SK-N-SH (cell line): ENCODE data around the gene OR2A5. TPM values are rescaled to one million over a fixed set of nuclear protein-coding genes. Genes with fewer than 3 reads are reported as not detected.

Source experiments
- CTCF ChIA-PET: fragments of 300-600, 350-600 bp; formaldehyde crosslinking; extraction: SDS; loops from one replicate; lab custom pipeline; 2021; lab: Yijun Ruan, JAX
- POLR2A ChIA-PET: fragments of 350-600 bp; sonication (Branson Sonifier 250); formaldehyde crosslinking; extraction: SDS; loops from one replicate; lab custom pipeline; 2020; ENCODE audit warnings: antibody characterized with exemption, inconsistent platforms; lab: Yijun Ruan, JAX
- DNase-seq: peaks from one replicate; pipeline ENCODE4 v3.0.0; 2012
- H2AFZ ChIP-seq: fragments of 200-600 bp; sonication (generic); 2 replicates; pipeline ENCODE4 v1.8.1; 2016; ENCODE audit warnings: antibody characterized with exemption, mild to moderate bottlenecking, low read depth
- H3F3A ChIP-seq: fragments of 200-600 bp; sonication (generic); replicated peaks from 2 replicates; pipeline ENCODE3; 2016; ENCODE audit warnings: antibody characterized with exemption, mild to moderate bottlenecking; ENCODE audit not compliant: insufficient read depth
- H3K27ac ChIP-seq, 2 experiments: fragments of 200-500 bp in 1 of 2; fragments of 200-600 bp in 1 of 2; sonication (Bioruptor generic) in 1 of 2; sonication (generic), shearing (Covaris generic) in 1 of 2; 2 replicates each; pipeline versions ENCODE4 v1.5.1 to v1.6.1; 2014 to 2016; ENCODE audit warnings: low read depth in 2 of 2, inconsistent platforms in 1 of 2, low read length in 1 of 2, mild to moderate bottlenecking in 1 of 2, mixed read lengths in 1 of 2
- H3K27me3 ChIP-seq: fragments of 200-600 bp; sonication (generic), shearing (Covaris generic); 2 replicates; pipeline ENCODE4 v1.6.1; 2016; ENCODE audit warnings: mixed run types; ENCODE audit not compliant: insufficient read depth
- H3K36me3 ChIP-seq, 2 experiments: fragments of 200-500 bp in 1 of 2; fragments of 200-600 bp in 1 of 2; sonication (Bioruptor generic) in 1 of 2; sonication (generic) in 1 of 2; replicated peaks in 1 of 2; 2 replicates each; pipeline versions ENCODE3 to v1.5.1; 2014 to 2016; ENCODE audit warnings: low read length in 1 of 2, mild to moderate bottlenecking in 1 of 2; ENCODE audit not compliant: insufficient read depth in 2 of 2, control insufficient read depth in 1 of 2
- H3K4me1 ChIP-seq, 2 experiments: fragments of 200-500 bp in 1 of 2; fragments of 200-600 bp in 1 of 2; sonication (Bioruptor generic) in 1 of 2; sonication (generic), shearing (Covaris generic) in 1 of 2; 2 replicates each; pipeline versions ENCODE4 v1.5.1 to v1.6.1; 2014 to 2016; ENCODE audit warnings: low read depth in 1 of 2, low read length in 1 of 2, mixed run types in 1 of 2; ENCODE audit not compliant: insufficient read depth in 2 of 2, control insufficient read depth in 1 of 2
- H3K4me2 ChIP-seq: fragments of 200-600 bp; sonication (generic), shearing (Covaris generic); 2 replicates; pipeline ENCODE4 v1.6.1; 2017; ENCODE audit warnings: mixed run types
- H3K4me3 ChIP-seq, 2 experiments: fragments of 200-500 bp in 1 of 2; fragments of 200-600 bp in 1 of 2; sonication (Bioruptor generic) in 1 of 2; sonication (generic), shearing (Covaris generic) in 1 of 2; 2 replicates each; pipeline versions ENCODE4 v1.5.1 to v1.8.1; 2014 to 2016; ENCODE audit warnings: low read depth in 2 of 2, inconsistent platforms in 1 of 2, low read length in 1 of 2, mild to moderate bottlenecking in 1 of 2, mixed read lengths in 1 of 2, moderate library complexity in 1 of 2
- H3K79me2 ChIP-seq: fragments of 200-600 bp; sonication (generic); 2 replicates; pipeline ENCODE4 v1.8.1; 2017; ENCODE audit warnings: mild to moderate bottlenecking; ENCODE audit not compliant: insufficient read depth
- H3K9ac ChIP-seq: fragments of 200-600 bp; sonication (generic); 2 replicates; pipeline ENCODE4 v1.6.1; 2017; ENCODE audit warnings: mixed run types
- H3K9me2 ChIP-seq: fragments of 200-600 bp; sonication (generic); 2 replicates; pipeline ENCODE4 v1.6.1; 2017; ENCODE audit warnings: mixed run types
- H3K9me3 ChIP-seq: fragments of 200-600 bp; sonication (generic); 2 replicates; pipeline ENCODE4 v1.6.1; 2017; ENCODE audit warnings: mixed run types, mild to moderate bottlenecking, moderate library complexity
- H4K20me1 ChIP-seq: fragments of 200-600 bp; sonication (generic); 2 replicates; pipeline ENCODE4 v1.6.1; 2017; ENCODE audit warnings: mild to moderate bottlenecking, mixed run types; ENCODE audit not compliant: insufficient read depth
- ELF1 ChIP-seq: IDR thresholded peaks from 2 replicates; pipeline ENCODE4 v1.4.0; 2012
- EZH2phosphoT487 ChIP-seq: fragments of 200-600 bp; sonication (generic); IDR thresholded peaks from 2 replicates; pipeline ENCODE4 v1.6.1; 2017; ENCODE audit warnings: low read depth, mixed run types, mild to moderate bottlenecking, antibody characterized with exemption, moderate library complexity, borderline replicate concordance
- FOSL2 ChIP-seq: IDR thresholded peaks from 2 replicates; pipeline ENCODE4 v1.4.0; 2012; ENCODE audit warnings: low read depth, mild to moderate bottlenecking, moderate library complexity, borderline replicate concordance
- FOXJ3 ChIP-seq: sonication (generic); formaldehyde crosslinking; IDR thresholded peaks from 2 replicates; pipeline ENCODE4 v1.5.1; 2020; ENCODE audit warnings: mild to moderate bottlenecking, missing genetic modification reagents
- JUND ChIP-seq: IDR thresholded peaks from 2 replicates; pipeline ENCODE4 v1.4.0; 2012
- MXI1 ChIP-seq: IDR thresholded peaks from 2 replicates; pipeline ENCODE4 v1.6.1; 2012; ENCODE audit warnings: mild to moderate bottlenecking, low read depth, low read length, improper control_type of control experiment
- NRF1 ChIP-seq: IDR thresholded peaks from 2 replicates; pipeline ENCODE4 v1.6.1; 2012; ENCODE audit warnings: low read depth, mild to moderate bottlenecking, low read length
- POLR2AphosphoS5 ChIP-seq: IDR thresholded peaks from 2 replicates; pipeline ENCODE4 v1.6.1; 2012; ENCODE audit warnings: low read depth, low read length
- RAD21 ChIP-seq: IDR thresholded peaks from 2 replicates; pipeline ENCODE4 v1.6.1; 2012; ENCODE audit warnings: mild to moderate bottlenecking, low read length
- RXRA ChIP-seq: IDR thresholded peaks from 2 replicates; pipeline ENCODE4 v1.4.0; 2012; ENCODE audit warnings: low read depth, mild to moderate bottlenecking, borderline replicate concordance
- SIN3A ChIP-seq: IDR thresholded peaks from 2 replicates; pipeline ENCODE4 v1.6.1; 2012; ENCODE audit warnings: low read depth, mild to moderate bottlenecking, low read length, moderate library complexity, borderline replicate concordance
- TAF1 ChIP-seq: IDR thresholded peaks from 2 replicates; pipeline ENCODE4 v1.6.1; 2012; ENCODE audit warnings: low read depth, mild to moderate bottlenecking, low read length, moderate library complexity, borderline replicate concordance
- TEAD4 ChIP-seq: IDR thresholded peaks from 2 replicates; pipeline ENCODE4 v1.4.0; 2012; ENCODE audit warnings: mild to moderate bottlenecking, borderline replicate concordance; ENCODE audit not compliant: insufficient read depth
- YY1 ChIP-seq: IDR thresholded peaks from 2 replicates; pipeline ENCODE4 v1.4.0; 2012; ENCODE audit warnings: low read depth, mild to moderate bottlenecking
- polyA plus RNA-seq, 3 experiments: library from polyadenylated mRNA; depleted of rRNA; stranded (reverse); fragments of >200 nt; gene quantifications; 2 replicates each; pipeline ENCODE4 v1.2.3, GENCODE V29; 2012
- TF ChIP-seq, protein P1 (sequence below): fragments of 200-600 bp; sonication (generic); IDR thresholded peaks from 2 replicates; pipeline ENCODE4 v1.6.1; 2017; ENCODE audit warnings: antibody characterized with exemption, mild to moderate bottlenecking, moderate library complexity
- TF ChIP-seq, protein P2 (sequence below): fragments of 150-350 bp; IDR thresholded peaks from 2 replicates; pipeline ENCODE4 v1.6.1; 2017; ENCODE audit warnings: antibody characterized with exemption, low read length, low read depth, borderline replicate concordance
- TF ChIP-seq, protein P3 (sequence below): IDR thresholded peaks from 2 replicates; pipeline ENCODE4 v1.4.0; 2012; ENCODE audit warnings: low read depth
- TF ChIP-seq, protein P4 (sequence below): fragments of 150-350 bp; IDR thresholded peaks from 2 replicates; pipeline ENCODE4 v1.6.1; 2016; ENCODE audit warnings: mild to moderate bottlenecking, low read depth, low read length
- TF ChIP-seq, protein P5 (sequence below): IDR thresholded peaks from 2 replicates; pipeline ENCODE4 v1.6.1; 2012; ENCODE audit warnings: mild to moderate bottlenecking, low read depth, low read length, moderate library complexity

OR2A5 gene
- polyA plus RNA-seq, 1 of the 3 experiments (the other 2 are of a cell fraction): not detected

DNA sequence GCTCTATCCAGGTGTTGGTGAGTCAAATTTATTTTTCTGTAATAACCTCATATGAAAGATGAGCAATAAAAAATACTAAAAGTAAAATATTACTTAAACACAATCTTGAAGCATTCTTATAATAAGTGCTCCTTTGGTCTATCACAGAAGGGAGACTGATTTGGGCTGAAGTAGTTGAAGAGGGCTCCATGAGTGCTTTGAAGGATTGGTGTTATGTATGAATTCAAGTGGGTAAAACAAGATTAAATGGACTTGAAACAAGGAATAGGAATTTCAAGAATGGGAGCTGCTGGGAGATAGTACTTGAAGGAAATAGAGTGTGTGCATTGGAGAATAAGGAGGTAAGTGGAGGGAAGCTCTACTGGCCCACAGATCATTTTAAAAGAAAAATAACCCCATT, 53.3 kb downstream of the OR2A5 start:
- no peak for DNase-seq
- POLR2A ChIA-PET: no interaction called here
- Histone ChIP-seq H3K79me2 (no peaks in the 10 kb centered on the region), H3K36me3 (no peaks in the 10 kb centered on the region), H3K27me3 (no peaks in the 10 kb centered on the region; the same call in 1 of the 2 replicates), H3K4me3 (no peak overlapping the region), H2AFZ (no peak overlapping the region), H4K20me1 (no peaks in the 10 kb centered on the region), H3F3A (no peaks in the 10 kb centered on the region), H3K4me2 (no peak overlapping the region), H3K4me1 (no peaks in the 10 kb centered on the region)
- CTCF ChIA-PET: interaction anchor here (1.5 kb wide), 1 partner anchor 26 kb away, joined by 4 read pairs; no protein-coding TSS in a partner anchor
- TF ChIP-seq, protein P1, sequence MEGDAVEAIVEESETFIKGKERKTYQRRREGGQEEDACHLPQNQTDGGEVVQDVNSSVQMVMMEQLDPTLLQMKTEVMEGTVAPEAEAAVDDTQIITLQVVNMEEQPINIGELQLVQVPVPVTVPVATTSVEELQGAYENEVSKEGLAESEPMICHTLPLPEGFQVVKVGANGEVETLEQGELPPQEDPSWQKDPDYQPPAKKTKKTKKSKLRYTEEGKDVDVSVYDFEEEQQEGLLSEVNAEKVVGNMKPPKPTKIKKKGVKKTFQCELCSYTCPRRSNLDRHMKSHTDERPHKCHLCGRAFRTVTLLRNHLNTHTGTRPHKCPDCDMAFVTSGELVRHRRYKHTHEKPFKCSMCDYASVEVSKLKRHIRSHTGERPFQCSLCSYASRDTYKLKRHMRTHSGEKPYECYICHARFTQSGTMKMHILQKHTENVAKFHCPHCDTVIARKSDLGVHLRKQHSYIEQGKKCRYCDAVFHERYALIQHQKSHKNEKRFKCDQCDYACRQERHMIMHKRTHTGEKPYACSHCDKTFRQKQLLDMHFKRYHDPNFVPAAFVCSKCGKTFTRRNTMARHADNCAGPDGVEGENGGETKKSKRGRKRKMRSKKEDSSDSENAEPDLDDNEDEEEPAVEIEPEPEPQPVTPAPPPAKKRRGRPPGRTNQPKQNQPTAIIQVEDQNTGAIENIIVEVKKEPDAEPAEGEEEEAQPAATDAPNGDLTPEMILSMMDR: no peak
- TF ChIP-seq POLR2AphosphoS5 (no peak), TAF1 (no peak), MXI1 (no peak), YY1 (no peak), TEAD4 (no peak), ELF1 (no peak), RAD21 (no peak), NRF1 (no peak), EZH2phosphoT487 (no peak), JUND (no peak), RXRA (no peak), FOXJ3 (CRISPR knock-in tag) (no peak), SIN3A (no peak)
- TF ChIP-seq, protein P2, sequence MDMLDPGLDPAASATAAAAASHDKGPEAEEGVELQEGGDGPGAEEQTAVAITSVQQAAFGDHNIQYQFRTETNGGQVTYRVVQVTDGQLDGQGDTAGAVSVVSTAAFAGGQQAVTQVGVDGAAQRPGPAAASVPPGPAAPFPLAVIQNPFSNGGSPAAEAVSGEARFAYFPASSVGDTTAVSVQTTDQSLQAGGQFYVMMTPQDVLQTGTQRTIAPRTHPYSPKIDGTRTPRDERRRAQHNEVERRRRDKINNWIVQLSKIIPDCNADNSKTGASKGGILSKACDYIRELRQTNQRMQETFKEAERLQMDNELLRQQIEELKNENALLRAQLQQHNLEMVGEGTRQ: no peak
- TF ChIP-seq, protein P3, sequence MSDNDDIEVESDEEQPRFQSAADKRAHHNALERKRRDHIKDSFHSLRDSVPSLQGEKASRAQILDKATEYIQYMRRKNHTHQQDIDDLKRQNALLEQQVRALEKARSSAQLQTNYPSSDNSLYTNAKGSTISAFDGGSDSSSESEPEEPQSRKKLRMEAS: no peak
- TF ChIP-seq, all 33 proteins: peak for 0
- no peaks in the 10 kb centered on the region for H3K9me2 ChIP-seq
- no peaks in the 10 kb centered on the region for H3K9me3 ChIP-seq
- no peak overlapping the region for H3K9ac ChIP-seq
- H3K27ac ChIP-seq: no peak overlapping the region

DNA sequence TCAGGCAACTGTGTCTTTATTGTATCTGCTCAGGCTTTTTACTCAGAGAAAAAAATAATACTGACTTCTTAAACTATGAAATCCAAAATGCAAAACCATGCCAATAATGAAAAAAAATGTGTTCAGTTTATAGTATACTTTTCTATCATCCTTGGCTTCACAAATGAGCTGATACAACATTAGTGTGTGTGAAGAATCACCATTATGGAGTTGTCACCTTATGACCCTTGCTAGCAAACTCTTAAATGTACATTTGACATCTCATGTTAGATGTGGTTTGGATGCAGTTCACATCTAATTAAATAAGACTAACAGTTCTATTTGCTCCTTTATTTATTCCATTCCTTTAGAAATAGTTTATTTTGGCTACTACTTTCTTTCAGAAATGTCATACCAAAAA, 56.5 kb downstream of the OR2A5 start:
- H3F3A ChIP-seq: no peaks in the 10 kb centered on the region
- no peak for DNase-seq
- H3K9me3 ChIP-seq: no peaks in the 10 kb centered on the region
- H2AFZ ChIP-seq: no peak overlapping the region
- no peak overlapping the region for H3K4me3 ChIP-seq
- H3K27me3 ChIP-seq: no peaks in the 10 kb centered on the region; the same call in 1 of the 2 replicates
- H3K36me3 ChIP-seq: no peaks in the 10 kb centered on the region
- no peaks in the 10 kb centered on the region for H3K79me2 ChIP-seq
- no peak overlapping the region for H3K9ac ChIP-seq
- POLR2A ChIA-PET: no interaction called here
- no peak overlapping the region for H3K27ac ChIP-seq
- CTCF ChIA-PET: interaction anchor here (0.8 kb wide), 1 partner anchor 23 kb away, joined by 3 read pairs; no protein-coding TSS in a partner anchor
- no peaks in the 10 kb centered on the region for H4K20me1 ChIP-seq
- H3K4me1 ChIP-seq: no peaks in the 10 kb centered on the region
- no peak overlapping the region for H3K4me2 ChIP-seq
- H3K9me2 ChIP-seq: no peaks in the 10 kb centered on the region
- TF ChIP-seq, protein P4, sequence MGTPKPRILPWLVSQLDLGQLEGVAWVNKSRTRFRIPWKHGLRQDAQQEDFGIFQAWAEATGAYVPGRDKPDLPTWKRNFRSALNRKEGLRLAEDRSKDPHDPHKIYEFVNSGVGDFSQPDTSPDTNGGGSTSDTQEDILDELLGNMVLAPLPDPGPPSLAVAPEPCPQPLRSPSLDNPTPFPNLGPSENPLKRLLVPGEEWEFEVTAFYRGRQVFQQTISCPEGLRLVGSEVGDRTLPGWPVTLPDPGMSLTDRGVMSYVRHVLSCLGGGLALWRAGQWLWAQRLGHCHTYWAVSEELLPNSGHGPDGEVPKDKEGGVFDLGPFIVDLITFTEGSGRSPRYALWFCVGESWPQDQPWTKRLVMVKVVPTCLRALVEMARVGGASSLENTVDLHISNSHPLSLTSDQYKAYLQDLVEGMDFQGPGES: no peak
- TF ChIP-seq, protein P5, sequence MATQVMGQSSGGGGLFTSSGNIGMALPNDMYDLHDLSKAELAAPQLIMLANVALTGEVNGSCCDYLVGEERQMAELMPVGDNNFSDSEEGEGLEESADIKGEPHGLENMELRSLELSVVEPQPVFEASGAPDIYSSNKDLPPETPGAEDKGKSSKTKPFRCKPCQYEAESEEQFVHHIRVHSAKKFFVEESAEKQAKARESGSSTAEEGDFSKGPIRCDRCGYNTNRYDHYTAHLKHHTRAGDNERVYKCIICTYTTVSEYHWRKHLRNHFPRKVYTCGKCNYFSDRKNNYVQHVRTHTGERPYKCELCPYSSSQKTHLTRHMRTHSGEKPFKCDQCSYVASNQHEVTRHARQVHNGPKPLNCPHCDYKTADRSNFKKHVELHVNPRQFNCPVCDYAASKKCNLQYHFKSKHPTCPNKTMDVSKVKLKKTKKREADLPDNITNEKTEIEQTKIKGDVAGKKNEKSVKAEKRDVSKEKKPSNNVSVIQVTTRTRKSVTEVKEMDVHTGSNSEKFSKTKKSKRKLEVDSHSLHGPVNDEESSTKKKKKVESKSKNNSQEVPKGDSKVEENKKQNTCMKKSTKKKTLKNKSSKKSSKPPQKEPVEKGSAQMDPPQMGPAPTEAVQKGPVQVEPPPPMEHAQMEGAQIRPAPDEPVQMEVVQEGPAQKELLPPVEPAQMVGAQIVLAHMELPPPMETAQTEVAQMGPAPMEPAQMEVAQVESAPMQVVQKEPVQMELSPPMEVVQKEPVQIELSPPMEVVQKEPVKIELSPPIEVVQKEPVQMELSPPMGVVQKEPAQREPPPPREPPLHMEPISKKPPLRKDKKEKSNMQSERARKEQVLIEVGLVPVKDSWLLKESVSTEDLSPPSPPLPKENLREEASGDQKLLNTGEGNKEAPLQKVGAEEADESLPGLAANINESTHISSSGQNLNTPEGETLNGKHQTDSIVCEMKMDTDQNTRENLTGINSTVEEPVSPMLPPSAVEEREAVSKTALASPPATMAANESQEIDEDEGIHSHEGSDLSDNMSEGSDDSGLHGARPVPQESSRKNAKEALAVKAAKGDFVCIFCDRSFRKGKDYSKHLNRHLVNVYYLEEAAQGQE: no peak
- no peak for TF ChIP-seq FOSL2
- TF ChIP-seq, protein P2: no peak
